Esophagus muscularis mucosa (tissue), 2 donors: ENCODE data around the gene RAB11FIP4.

Experiments
- POLR2A ChIP-seq: fragments of 450-650 bp; IDR thresholded peaks from one replicate; pipeline ENCODE4 v1.6.1; 2017; ENCODE audit warnings: antibody characterized with exemption, moderate library complexity, mild to moderate bottlenecking, low read depth
- POLR2AphosphoS5 ChIP-seq, 2 donors: sonication (generic); formaldehyde crosslinking; IDR thresholded peaks; one replicate each; pipeline ENCODE4 v1.6.1; 2017; ENCODE audit warnings: antibody characterized with exemption in 2 of 2

DNA sequence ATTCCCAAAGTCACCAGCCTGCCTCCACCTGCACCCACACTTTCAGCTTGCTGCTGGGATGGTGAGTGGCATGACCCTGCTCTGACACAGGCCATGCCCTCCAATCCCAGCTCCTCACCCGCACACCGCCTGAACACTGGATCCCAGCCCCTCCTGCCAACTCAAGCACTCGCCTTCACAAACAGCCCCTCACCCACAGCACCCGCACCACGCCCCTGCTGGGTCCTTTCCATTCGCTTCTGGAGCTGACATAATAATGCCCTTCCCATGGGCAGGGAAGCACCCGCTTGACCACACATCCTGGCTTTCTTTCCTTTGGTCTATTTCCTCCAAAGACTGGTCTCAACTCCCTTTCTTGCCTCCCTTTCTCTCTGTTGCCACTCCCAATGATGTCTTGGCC lies 57.6 kb downstream of the RAB11FIP4 start:
- TF ChIP-seq POLR2A: no peak
- TF ChIP-seq POLR2AphosphoS5 (IDR thresholded peaks at IDR 0.05): no peak
